GM12874 (cell line): ENCODE results near the gene MYH10.
A peak's percentile ranks its signal among the peaks of the same experiment; 100 is the strongest.

Experiments
- TF ChIP-seq, protein P1 (sequence below): IDR thresholded peaks from 2 replicates; pipeline ENCODE4 v1.5.1; 2011; ENCODE audit warnings: low read depth, mild to moderate bottlenecking, control low read depth, low read length, moderate library complexity; ENCODE audit not compliant: insufficient read depth

MYH10 gene

DNA sequence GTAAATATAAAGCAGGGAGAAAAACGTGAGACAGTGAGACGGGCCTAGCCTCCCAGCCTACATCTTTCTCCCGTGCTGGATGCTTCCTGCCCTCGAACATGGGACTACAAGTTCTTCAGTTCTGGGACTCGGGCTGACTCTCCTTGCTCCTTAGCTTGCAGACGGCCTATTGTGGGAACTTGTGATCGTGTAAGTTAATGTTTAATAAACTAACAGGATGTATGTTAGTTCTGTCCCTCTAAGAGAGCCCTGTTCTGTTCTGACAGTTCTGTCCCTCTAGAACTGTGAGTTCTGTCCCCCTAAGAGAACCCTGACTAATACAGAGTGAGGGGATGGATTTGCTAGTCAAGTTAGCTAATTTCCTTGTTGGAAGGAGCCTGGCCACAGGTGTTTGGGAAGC is 16.7 kb upstream of the MYH10 start:
- TF ChIP-seq, protein P1, sequence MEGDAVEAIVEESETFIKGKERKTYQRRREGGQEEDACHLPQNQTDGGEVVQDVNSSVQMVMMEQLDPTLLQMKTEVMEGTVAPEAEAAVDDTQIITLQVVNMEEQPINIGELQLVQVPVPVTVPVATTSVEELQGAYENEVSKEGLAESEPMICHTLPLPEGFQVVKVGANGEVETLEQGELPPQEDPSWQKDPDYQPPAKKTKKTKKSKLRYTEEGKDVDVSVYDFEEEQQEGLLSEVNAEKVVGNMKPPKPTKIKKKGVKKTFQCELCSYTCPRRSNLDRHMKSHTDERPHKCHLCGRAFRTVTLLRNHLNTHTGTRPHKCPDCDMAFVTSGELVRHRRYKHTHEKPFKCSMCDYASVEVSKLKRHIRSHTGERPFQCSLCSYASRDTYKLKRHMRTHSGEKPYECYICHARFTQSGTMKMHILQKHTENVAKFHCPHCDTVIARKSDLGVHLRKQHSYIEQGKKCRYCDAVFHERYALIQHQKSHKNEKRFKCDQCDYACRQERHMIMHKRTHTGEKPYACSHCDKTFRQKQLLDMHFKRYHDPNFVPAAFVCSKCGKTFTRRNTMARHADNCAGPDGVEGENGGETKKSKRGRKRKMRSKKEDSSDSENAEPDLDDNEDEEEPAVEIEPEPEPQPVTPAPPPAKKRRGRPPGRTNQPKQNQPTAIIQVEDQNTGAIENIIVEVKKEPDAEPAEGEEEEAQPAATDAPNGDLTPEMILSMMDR, result no peak

DNA sequence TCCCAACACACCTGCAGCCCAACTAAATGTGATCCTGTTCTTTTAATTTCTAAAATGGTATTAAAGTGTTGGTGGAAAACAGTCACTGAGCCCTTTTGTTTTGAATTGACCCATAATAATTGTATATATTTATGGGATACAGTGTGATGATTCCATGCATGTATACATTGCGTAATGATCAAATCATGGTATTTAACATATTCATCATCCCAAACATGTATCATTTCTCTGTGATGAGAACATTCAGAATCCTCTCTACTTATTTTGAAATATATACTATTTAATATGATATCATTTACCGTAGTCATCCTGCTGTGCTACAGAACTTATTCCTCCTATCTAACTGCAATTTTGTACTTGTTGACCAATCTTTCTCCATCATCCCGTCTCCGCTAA is 14.0 kb upstream of the MYH10 start:
- TF ChIP-seq, protein P1, result no peak

DNA sequence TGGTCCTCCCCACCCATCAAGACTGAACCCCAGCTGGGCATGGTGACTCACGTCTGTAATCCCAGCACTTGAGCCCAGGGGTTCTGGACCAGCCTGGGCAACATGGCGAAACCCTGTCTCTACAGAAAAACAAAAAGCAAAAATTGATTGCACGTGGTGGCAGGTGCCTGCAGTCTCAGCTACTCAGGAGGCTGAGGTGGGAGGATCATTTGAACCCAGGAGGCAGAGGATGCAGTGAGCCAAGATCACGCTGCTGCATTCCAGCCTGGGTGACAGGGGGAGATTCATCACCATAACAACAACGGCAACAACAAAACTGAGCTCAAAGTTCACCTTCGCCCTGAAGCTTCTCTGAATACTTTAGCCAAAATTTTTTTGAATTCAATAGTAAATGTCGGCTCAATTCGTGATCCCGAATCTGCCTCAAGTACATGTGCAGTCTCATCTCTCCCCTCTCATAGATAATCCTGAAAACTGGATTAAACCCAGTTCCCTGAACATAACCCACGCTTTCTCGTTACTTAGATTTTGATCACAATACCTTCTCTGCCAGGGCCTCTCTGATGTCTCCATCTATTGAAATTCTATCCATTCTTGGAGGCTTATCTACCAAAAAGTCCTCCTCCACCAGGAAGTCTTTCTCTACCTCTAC is 13.5 kb upstream of the MYH10 start:
- TF ChIP-seq, protein P1, result no peak

DNA sequence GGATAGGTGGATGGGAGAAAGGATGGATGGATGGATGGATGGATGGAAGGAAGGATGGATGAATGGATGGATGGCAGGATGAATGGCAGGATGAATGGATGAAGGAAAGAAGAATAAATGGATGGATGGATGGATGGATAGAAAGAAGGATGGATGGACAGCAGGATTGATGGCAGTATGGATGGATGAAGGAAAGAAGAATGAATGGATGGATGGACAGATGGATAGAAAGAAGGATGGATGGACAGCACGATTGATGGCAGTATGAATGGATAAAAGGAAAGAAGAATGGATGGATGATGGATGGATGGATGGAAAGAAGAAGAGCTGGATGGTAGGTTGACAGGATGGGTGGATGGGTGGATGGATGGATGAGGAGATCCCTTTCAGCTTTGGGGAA is 9.2 kb upstream of the MYH10 start:
- TF ChIP-seq, protein P1, result no peak

DNA sequence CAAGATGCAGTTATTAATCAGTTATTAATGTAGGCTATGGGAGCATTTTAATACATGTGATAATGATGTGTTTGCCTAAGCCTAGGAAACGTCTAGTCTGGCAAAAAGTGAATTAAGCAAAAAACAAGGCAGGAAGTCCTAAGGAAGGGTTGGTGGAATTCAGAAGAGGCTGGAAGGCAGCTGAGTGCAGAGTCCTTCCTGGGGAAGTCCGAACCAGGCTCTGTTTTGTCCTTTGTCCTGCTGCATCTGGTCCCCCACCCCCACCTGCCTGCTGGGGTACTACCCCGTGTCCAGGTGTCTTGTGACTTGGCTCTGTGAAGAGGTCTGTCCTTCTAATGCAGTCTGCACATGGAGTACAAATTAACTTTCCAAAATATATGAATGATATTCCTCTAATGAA is 1.5 kb upstream of the MYH10 start:
- TF ChIP-seq, protein P1, result no peak

DNA sequence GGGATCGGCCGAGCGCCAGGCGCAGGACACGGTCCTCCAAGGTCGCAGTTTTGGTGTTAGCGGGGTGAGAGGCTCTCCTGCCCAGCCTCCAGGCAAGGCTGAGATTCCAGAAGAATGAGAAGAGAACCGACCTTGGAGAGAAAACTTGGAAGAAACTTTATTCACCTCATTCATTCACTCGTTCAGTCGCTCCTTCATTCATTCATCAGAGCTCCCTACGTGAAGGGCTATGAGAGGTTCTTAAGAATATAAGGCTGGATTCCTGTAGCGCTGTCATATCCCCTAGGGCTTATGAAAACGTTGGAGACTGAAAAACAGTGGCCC is 991 bp upstream of the MYH10 start:
- TF ChIP-seq, protein P1, result no peak

DNA sequence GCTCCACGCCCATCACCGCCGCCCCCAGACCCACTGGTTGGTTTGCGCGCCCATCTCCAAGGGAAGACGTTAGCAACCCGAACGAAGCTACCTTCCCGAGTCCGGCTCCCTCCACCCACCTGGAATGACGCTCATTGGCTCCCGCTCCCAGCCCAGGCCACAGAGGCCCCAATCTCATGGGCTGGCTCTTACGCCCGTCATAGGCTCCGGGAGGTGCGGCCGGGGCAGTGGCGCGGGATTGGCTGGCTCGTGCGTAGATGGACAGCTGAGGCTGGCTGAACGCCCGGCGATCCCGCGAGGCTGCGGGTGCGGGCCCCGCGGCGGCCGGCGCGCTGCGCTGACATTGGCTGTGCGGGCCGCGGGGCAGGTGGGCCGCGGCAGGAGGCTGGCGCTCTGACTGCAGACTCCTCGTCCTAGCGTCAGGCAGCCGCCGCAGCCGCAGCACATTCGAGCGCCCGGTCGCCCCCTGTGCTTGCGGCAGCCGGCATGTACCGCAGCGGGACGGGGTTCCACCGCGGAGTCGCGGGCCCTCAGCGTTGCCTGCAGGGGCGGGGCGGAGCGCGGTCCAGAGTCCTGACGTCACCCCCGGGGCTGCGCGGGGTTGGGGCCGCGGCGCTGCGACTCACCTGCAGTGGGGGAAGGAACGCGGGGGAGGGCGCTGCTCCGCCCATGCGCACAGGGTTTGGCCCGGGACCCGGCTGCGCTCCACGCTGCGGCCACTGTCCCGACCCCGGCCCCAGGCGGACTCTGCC is 453 bp upstream of the MYH10 start:
- TF ChIP-seq, protein P1, result 0 out of 2 replicates have a peak, but pooled peaks have one; percentile 12
